Prostate gland (tissue), 2 donors: ENCODE data around the gene FEM1C. TPM values are rescaled to one million over a fixed set of nuclear protein-coding genes. Genes with fewer than 3 reads are reported as not detected.

Experiments
- DNase-seq: peaks from one replicate; pipeline ENCODE4 v3.0.0-alpha.2; 2019; ENCODE audit warnings: low spot score
- H3K27ac ChIP-seq, 2 donors: fragments of 200-600 bp; sonication (generic); 2 replicates each; pipeline ENCODE4 v1.5.1; 2017 to 2019
- H3K27me3 ChIP-seq: fragments of 200-600 bp; sonication (generic); replicated peaks from 2 replicates; pipeline ENCODE4 v1.5.1; 2019; ENCODE audit not compliant: insufficient read depth
- H3K36me3 ChIP-seq, 2 donors: fragments of 200-600 bp; sonication (generic); 1 replicate in 1 of 2; 2 replicates in 1 of 2; pipeline versions ENCODE4 v1.5.1 to v1.8.1; 2017 to 2019
- H3K4me1 ChIP-seq: fragments of 200-600 bp; sonication (generic); replicated peaks from 2 replicates; pipeline ENCODE4 v1.5.1; 2019
- H3K4me3 ChIP-seq, 2 donors: fragments of 200-600 bp; sonication (generic); 2 replicates each; pipeline ENCODE4 v1.5.1; 2017 to 2019
- H3K9me3 ChIP-seq: fragments of 200-600 bp; sonication (generic); 2 replicates; pipeline ENCODE4 v1.5.1; 2017
- POLR2A ChIP-seq: fragments of 450-650 bp; IDR thresholded peaks from one replicate; pipeline ENCODE4 v1.6.1; 2016; ENCODE audit warnings: antibody characterized with exemption, mild to moderate bottlenecking
- POLR2AphosphoS5 ChIP-seq: sonication (generic); formaldehyde crosslinking; IDR thresholded peaks from one replicate; pipeline ENCODE4 v1.6.1; 2017; ENCODE audit warnings: antibody characterized with exemption
- WGBS: methylation state at CpG from one replicate; pipeline ENCODE4 v1.1.5; 2018; 5-methylcytosine and 5-hydroxymethylcytosine counted together
- intact Hi-C: fragments of 100-400 bp; cut with DNase I; formaldehyde crosslinking; loops from one replicate; pipeline ENCODE4 v1.14.2; 2022
- total RNA-seq, 2 donors: library from RNA; depleted of rRNA; stranded (reverse); fragments of >200 nt; gene quantifications; one replicate each; pipeline ENCODE4 v1.1.0, GENCODE V29; 2016
- TF ChIP-seq, protein P1 (sequence below), 4 experiments: fragments of 200-600 bp in 2 of 4; fragments of 450-650 bp in 2 of 4; sonication (generic) in 2 of 4; IDR thresholded peaks; 1 replicate in 3 of 4; 2 replicates in 1 of 4; pipeline ENCODE4 v1.5.1; 2016 to 2019; ENCODE audit warnings: antibody characterized with exemption in 4 of 4, mild to moderate bottlenecking in 2 of 4, moderate library complexity in 2 of 4

The FEM1C gene
- total RNA-seq, 2 donors from 2014 or later = 17.4 to 20.8 TPM

DNA sequence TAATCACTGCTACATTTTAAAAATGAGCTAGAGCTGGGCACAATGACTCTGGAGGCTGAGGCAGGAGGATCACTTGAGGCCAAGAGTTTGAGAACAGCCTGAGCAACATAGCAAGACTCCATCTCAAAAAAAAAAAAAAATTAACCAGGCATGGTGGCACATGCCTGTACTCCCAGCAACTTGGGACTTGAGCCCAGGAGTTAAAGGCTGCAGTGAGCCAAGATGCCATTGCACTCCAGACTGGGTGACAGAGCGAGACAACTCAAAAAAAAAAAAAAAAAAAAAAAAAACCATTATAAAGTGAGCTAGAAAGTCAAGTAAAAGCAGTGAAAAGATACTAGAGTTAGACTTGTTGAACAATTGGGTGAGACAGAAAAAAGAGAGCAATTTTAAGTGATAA lies 28.2 kb downstream of the FEM1C start:
- 86% methylated on average over 1 of the region's 1 CpG for WGBS
- TF ChIP-seq POLR2A (no peak), POLR2AphosphoS5 (no peak)
- TF ChIP-seq, protein P1, sequence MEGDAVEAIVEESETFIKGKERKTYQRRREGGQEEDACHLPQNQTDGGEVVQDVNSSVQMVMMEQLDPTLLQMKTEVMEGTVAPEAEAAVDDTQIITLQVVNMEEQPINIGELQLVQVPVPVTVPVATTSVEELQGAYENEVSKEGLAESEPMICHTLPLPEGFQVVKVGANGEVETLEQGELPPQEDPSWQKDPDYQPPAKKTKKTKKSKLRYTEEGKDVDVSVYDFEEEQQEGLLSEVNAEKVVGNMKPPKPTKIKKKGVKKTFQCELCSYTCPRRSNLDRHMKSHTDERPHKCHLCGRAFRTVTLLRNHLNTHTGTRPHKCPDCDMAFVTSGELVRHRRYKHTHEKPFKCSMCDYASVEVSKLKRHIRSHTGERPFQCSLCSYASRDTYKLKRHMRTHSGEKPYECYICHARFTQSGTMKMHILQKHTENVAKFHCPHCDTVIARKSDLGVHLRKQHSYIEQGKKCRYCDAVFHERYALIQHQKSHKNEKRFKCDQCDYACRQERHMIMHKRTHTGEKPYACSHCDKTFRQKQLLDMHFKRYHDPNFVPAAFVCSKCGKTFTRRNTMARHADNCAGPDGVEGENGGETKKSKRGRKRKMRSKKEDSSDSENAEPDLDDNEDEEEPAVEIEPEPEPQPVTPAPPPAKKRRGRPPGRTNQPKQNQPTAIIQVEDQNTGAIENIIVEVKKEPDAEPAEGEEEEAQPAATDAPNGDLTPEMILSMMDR (IDR thresholded peaks at IDR 0.05) = no peak
- intact Hi-C loops = no loop called here
- H3K36me3 ChIP-seq = no peaks in the 10 kb centered on the region
- no peaks in the 10 kb centered on the region for H3K4me1 ChIP-seq
- H3K27ac ChIP-seq = no peak overlapping the region
- no peaks in the 10 kb centered on the region for H3K9me3 ChIP-seq
- H3K4me3 ChIP-seq = no peak overlapping the region
- no peak for DNase-seq
- H3K27me3 ChIP-seq = no peaks in the 10 kb centered on the region

DNA sequence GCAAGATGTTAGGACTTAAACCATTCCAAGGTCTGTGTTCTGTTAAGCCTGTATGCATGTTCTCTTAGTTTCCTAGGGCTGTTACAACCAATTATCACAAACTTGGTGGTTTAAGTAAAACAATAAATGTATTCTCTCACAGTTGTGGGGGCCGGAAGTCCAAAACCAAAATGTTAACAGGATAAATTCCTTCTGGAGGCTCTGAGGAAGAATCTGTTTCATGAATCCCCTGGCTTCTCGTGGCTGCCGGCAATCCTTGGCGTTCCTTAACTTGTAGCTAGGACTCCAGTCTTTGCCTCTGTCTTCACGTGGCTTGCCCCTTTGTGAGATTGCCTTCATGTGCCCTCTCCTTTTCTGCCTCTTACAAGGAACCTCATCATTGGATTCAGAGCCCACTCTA lies 30.4 kb downstream of the FEM1C start:
- Histone ChIP-seq H3K4me3 (no peak overlapping the region), H3K9me3 (no peaks in the 10 kb centered on the region), H3K36me3 (no peaks in the 10 kb centered on the region), H3K27ac (no peak overlapping the region), H3K4me1 (no peaks in the 10 kb centered on the region), H3K27me3 (no peaks in the 10 kb centered on the region)
- intact Hi-C loops = no loop called here
- TF ChIP-seq, protein P1 (IDR thresholded peaks at IDR 0.05) = no peak
- TF ChIP-seq POLR2A (no peak), POLR2AphosphoS5 (no peak)
- 88% methylated on average over 5 of the region's 5 CpGs for WGBS
- no peak for DNase-seq

DNA sequence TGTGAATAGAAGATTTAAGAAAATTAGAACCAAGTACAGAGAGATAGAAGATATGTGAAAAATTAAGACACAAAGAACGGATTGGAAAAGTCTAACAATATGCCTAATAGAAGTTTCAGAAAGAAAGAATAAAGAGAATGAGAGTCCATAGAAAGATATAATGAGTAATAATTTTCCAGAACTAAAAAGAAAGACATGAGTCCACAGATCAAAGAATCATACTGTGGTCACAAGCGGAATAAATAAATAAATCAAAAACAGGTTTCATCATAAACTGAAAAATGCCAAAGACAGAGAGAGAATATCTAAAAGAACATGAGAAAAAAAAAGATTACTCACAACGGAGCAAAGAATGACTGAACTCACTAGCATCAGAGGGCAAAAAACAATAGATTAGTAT lies 32.9 kb downstream of the FEM1C start:
- Histone ChIP-seq H3K9me3 (no peaks in the 10 kb centered on the region), H3K4me1 (no peaks in the 10 kb centered on the region), H3K4me3 (no peak overlapping the region), H3K27me3 (no peaks in the 10 kb centered on the region), H3K27ac (no peak overlapping the region), H3K36me3 (no peaks in the 10 kb centered on the region)
- no peak for DNase-seq
- TF ChIP-seq, protein P1 (IDR thresholded peaks at IDR 0.05) = no peak
- TF ChIP-seq POLR2A (no peak), POLR2AphosphoS5 (no peak)
- intact Hi-C loops = no loop called here
- 94% methylated on average over 3 of the region's 3 CpGs for WGBS

DNA sequence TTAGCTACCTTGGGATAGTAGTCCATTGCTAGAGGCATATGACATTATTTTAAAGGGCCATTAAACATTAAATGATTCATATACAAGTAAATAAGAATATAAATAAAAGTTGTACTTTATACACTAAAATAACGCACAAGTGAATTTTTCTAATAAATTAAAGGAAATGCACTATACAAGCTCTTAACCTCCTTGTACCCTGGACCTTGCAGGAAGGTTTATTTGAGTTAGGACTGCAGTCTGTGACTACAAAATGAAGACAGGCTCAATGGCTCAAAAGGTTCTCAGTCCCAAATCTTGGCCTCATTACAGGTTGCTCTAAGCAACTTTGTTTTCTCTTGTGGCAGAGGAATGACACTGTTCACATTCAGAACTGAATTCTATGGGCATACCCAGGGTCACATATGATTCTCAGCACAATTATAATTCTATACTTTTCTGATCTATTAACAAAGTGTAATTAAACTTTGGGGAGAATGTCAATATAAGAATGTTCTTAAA lies 34.4 kb downstream of the FEM1C start:
- no peak for DNase-seq
- Histone ChIP-seq H3K27me3 (no peaks in the 10 kb centered on the region), H3K36me3 (no peaks in the 10 kb centered on the region), H3K9me3 (no peaks in the 10 kb centered on the region), H3K4me3 (no peak overlapping the region), H3K4me1 (no peaks in the 10 kb centered on the region), H3K27ac (no peak overlapping the region)
- 33% methylated on average over 1 of the region's 1 CpG for WGBS
- TF ChIP-seq, protein P1 (IDR thresholded peaks at IDR 0.05) = no peak
- TF ChIP-seq POLR2AphosphoS5 (no peak), POLR2A (no peak)
- intact Hi-C loops = no loop called here

DNA sequence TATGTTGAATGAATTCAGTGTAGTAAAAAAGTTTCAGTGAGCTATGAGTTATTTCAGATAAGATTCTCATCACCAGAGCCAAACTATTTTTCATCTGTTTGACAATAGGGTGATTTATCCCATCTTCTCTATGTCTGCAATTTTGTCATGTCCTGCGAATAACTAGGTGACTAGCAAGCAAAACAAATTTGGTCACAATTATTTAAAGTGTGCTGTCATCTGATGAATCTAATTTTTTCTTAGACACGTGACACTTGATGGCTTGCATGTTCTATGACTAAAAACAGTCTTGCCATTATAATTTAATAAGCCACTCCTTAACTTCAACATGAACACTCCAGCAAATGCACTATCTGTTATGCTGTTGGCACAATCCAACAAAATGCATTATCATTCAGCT lies 35.0 kb downstream of the FEM1C start:
- DNase-seq = no peak
- Histone ChIP-seq H3K9me3 (no peaks in the 10 kb centered on the region), H3K27me3 (no peaks in the 10 kb centered on the region), H3K36me3 (no peaks in the 10 kb centered on the region), H3K4me1 (no peaks in the 10 kb centered on the region), H3K27ac (no peak overlapping the region), H3K4me3 (no peak overlapping the region)
- WGBS = 86% methylated on average over 2 of the region's 2 CpGs
- intact Hi-C loops = no loop called here
- TF ChIP-seq POLR2AphosphoS5 = no peak
